Measurements from ENCODE around the gene ST6GALNAC2. TPM values are rescaled to one million over a fixed set of nuclear protein-coding genes. Genes with fewer than 3 reads are reported as not detected.
"Not testable (repeated sequence)": the region's sequence is repeated elsewhere in the genome, so short reads cannot be mapped to it uniquely, and the experiment has no call there.

ST6GALNAC2 gene
- total RNA-seq, 1 donor from 2014 or later: 4.5 TPM

DNA sequence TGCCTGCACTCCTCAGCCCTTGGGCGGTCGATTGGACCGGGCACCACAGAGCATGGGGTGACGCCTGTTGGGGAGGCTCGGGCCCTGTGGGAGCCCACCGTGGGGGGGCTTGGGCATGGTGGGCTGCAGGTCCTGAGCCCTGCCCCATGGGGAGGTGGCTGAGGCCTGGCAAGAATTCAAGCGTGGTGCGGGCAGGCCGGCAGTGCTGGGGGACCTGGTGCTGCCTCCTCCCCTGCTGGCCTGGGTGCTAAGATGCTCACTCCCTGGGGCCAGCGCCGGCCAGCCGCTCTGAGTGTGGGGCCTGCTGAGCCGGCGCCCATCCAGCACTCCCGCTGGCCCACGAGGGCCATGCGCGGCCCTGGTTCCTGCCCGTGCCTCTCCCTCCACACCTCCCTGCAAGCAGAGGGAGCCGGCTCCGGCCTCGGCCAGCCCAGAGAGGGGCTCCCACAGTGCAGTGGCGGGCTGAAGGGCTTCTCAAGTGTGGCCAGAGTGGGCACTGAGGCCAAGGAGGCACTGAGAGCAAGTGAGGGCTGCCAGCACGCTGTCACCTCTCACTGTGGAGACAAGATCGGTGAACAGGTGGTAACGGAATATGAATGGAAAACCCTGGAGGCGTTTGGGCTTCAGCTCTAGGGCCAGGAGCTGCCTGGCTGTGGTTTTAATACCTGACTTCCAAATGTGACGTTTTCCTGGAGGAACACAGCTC lies 29.4 kb upstream of the ST6GALNAC2 start:
- H3K4me3 Mint-ChIP-seq: no peak overlapping the region
- H3K9me3 Mint-ChIP-seq: no peaks in the 10 kb centered on the region
- no peak for DNase-seq (ENCODE audit: low read depth, low spot score)
- peaks cover 4% of the 10 kb centered on the region for H3K36me3 Mint-ChIP-seq (ENCODE audit: low read depth)
- peaks cover 33% of the 10 kb centered on the region for H3K4me1 Mint-ChIP-seq
- no peak overlapping the region for H3K27ac Mint-ChIP-seq (ENCODE audit: unreplicated experiment)
- no peak for TF ChIP-seq CTCF (conservative IDR thresholded peaks at IDR 0.05)
- no peaks in the 10 kb centered on the region for H3K27me3 Mint-ChIP-seq (ENCODE audit: low read depth)

GRCh38 chr17:76614064-76614759 lies 28.6 kb upstream of the ST6GALNAC2 start:
- not testable (repeated sequence) for H3K9me3 Mint-ChIP-seq

GRCh38 chr17:76612977-76613851 lies 27.6 kb upstream of the ST6GALNAC2 start:
- peaks cover 4% of the 10 kb centered on the region for H3K36me3 Mint-ChIP-seq (ENCODE audit: low read depth)
- H3K4me1 Mint-ChIP-seq: peaks cover 34% of the 10 kb centered on the region
- H3K4me3 Mint-ChIP-seq: no peak overlapping the region
- DNase-seq (ENCODE audit: low read depth, low spot score): peak; percentile 33
- no peak for TF ChIP-seq CTCF (conservative IDR thresholded peaks at IDR 0.05)
- no peaks in the 10 kb centered on the region for H3K27me3 Mint-ChIP-seq (ENCODE audit: low read depth)
- no peak overlapping the region for H3K27ac Mint-ChIP-seq (ENCODE audit: unreplicated experiment)
- no peaks in the 10 kb centered on the region for H3K9me3 Mint-ChIP-seq

More at GRCh38 chr17:76614064-76614759, 28.6 kb upstream of the ST6GALNAC2 start:
- DNase-seq (ENCODE audit: low read depth, low spot score); H3K36me3 Mint-ChIP-seq (ENCODE audit: low read depth); H3K27ac Mint-ChIP-seq (ENCODE audit: unreplicated experiment); H3K4me3 Mint-ChIP-seq; H3K27me3 Mint-ChIP-seq (ENCODE audit: low read depth): not testable (repeated sequence)
- peaks cover 34% of the 10 kb centered on the region for H3K4me1 Mint-ChIP-seq

GRCh38 chr17:76612465-76612864 lies 26.8 kb upstream of the ST6GALNAC2 start:
- Mint-ChIP-seq H3K36me3 (ENCODE audit: low read depth) (peaks cover 4% of the 10 kb centered on the region), H3K27ac (ENCODE audit: unreplicated experiment) (no peak overlapping the region), H3K27me3 (ENCODE audit: low read depth) (no peaks in the 10 kb centered on the region), H3K9me3 (no peaks in the 10 kb centered on the region), H3K4me3 (no peak overlapping the region), H3K4me1 (peaks cover 34% of the 10 kb centered on the region)
- no peak for TF ChIP-seq CTCF (conservative IDR thresholded peaks at IDR 0.05)
- no peak for DNase-seq (ENCODE audit: low read depth, low spot score)

DNA sequence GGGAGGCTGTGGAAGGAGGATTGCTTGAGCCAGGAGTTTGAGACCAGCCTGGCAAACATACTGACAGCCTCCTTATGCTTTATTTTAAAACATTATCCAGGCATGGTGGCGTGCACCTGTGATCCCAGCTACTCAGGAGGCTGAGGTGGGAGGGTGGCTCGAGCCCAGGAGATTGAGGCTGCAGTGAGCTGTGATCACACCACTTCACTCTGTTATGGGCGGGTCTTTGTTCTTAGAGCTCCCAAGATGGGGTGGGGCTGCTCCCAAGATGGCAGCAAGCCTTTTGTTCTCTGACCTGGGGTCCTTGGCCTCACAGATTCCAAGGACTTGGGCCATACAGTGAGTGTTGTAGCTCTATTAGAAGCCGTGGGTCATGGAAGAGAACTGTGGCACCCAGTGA lies 26.1 kb upstream of the ST6GALNAC2 start:
- no peak for TF ChIP-seq CTCF (conservative IDR thresholded peaks at IDR 0.05)
- peaks cover 34% of the 10 kb centered on the region for H3K4me1 Mint-ChIP-seq
- no peak overlapping the region for H3K27ac Mint-ChIP-seq (ENCODE audit: unreplicated experiment)
- no peak for DNase-seq (ENCODE audit: low read depth, low spot score)
- no peaks in the 10 kb centered on the region for H3K9me3 Mint-ChIP-seq
- H3K4me3 Mint-ChIP-seq: no peak overlapping the region
- peaks cover 4% of the 10 kb centered on the region for H3K36me3 Mint-ChIP-seq (ENCODE audit: low read depth)
- H3K27me3 Mint-ChIP-seq (ENCODE audit: low read depth): no peaks in the 10 kb centered on the region

GRCh38 chr17:76611080-76611749 lies 25.6 kb upstream of the ST6GALNAC2 start:
- H3K27me3 Mint-ChIP-seq (ENCODE audit: low read depth); H3K4me3 Mint-ChIP-seq; H3K9me3 Mint-ChIP-seq; DNase-seq (ENCODE audit: low read depth, low spot score); H3K36me3 Mint-ChIP-seq (ENCODE audit: low read depth): not testable (repeated sequence)
- H3K4me1 Mint-ChIP-seq: peaks cover 34% of the 10 kb centered on the region
- peak overlapping the region; percentile 40 for H3K27ac Mint-ChIP-seq (ENCODE audit: unreplicated experiment)

GRCh38 chr17:76606685-76607084 lies 21.0 kb upstream of the ST6GALNAC2 start:
- not testable (repeated sequence) for DNase-seq (ENCODE audit: low read depth, low spot score); H3K27me3 Mint-ChIP-seq (ENCODE audit: low read depth); H3K36me3 Mint-ChIP-seq (ENCODE audit: low read depth); H3K9me3 Mint-ChIP-seq; H3K27ac Mint-ChIP-seq (ENCODE audit: unreplicated experiment); H3K4me3 Mint-ChIP-seq
- peaks cover 19% of the 10 kb centered on the region for H3K4me1 Mint-ChIP-seq

All from neural crest cell (in vitro differentiated cells).